22Rv1 (cell line): Measurements from ENCODE around the gene FBN1.

Experiments used
- CTCF ChIP-seq: fragments of 450-650 bp; IDR thresholded peaks from 2 replicates; pipeline ENCODE4 v1.5.1; 2017; ENCODE audit warnings: mild to moderate bottlenecking
- ZFX ChIP-seq: fragments of 450-650 bp; IDR thresholded peaks from 2 replicates; pipeline ENCODE4 v1.6.1; 2017; ENCODE audit warnings: antibody characterized with exemption, borderline replicate concordance

- TF ChIP-seq CTCF, result no peak
- no peak for TF ChIP-seq ZFX
These were observed 262.5 kb downstream of the FBN1 start for GRCh38 chr15:48383031-48383430.
